GM12864 (cell line): ENCODE results near the gene UBE2J2.

Experiments used
- DNase-seq: peaks from one replicate; pipeline ENCODE4 v3.0.0-alpha.2; 2011; ENCODE audit warnings: low read depth
- H3K4me3 ChIP-seq: 2 replicates; pipeline ENCODE4 v1.5.1; 2011; ENCODE audit warnings: mild to moderate bottlenecking, low read depth, low read length, control low read depth
- CTCF ChIP-seq: IDR thresholded peaks from 2 replicates; pipeline ENCODE4 v1.5.1; 2011; ENCODE audit warnings: low read depth, mild to moderate bottlenecking, moderate library complexity, low read length, control low read depth, inconsistent platforms; ENCODE audit errors: missing control alignments

The UBE2J2 gene

GRCh38 chr1:1309251-1310108 lies 35.8 kb upstream of the UBE2J2 start:
- peak overlapping the region; percentile 89 for H3K4me3 ChIP-seq
- DNase-seq = no peak
- no peak for TF ChIP-seq CTCF

GRCh38 chr1:1308756-1309250 lies 35.1 kb upstream of the UBE2J2 start:
- no peak for DNase-seq
- H3K4me3 ChIP-seq = peak overlapping the region; percentile 89
- TF ChIP-seq CTCF = no peak

- peak within 1 kb of the TSS; percentile 89 for H3K4me3 ChIP-seq
- DNase-seq = peak; percentile 57
- TF ChIP-seq CTCF = no peak
Measured at GRCh38 chr1:1307923-1308755, 34.5 kb upstream of the UBE2J2 start, which contains the start of the genes ACAP3 and PUSL1. ACAP3 (minus strand) TSS chr1:1307930; CDS start chr1:1307815, 115 bp downstream. PUSL1 (plus strand) TSS chr1:1308597; CDS start chr1:1308644, 47 bp downstream.

GRCh38 chr1:1307261-1307922 lies 33.7 kb upstream of the UBE2J2 start:
- peak overlapping the region; percentile 76 for H3K4me3 ChIP-seq
- TF ChIP-seq CTCF = no peak
- DNase-seq = no peak

- no peak for TF ChIP-seq CTCF
- peak overlapping the region; percentile 76 for H3K4me3 ChIP-seq
- DNase-seq = no peak
Measured at GRCh38 chr1:1306661-1307260, 33.1 kb upstream of the UBE2J2 start.

- DNase-seq = no peak
- peak overlapping the region; percentile 76 for H3K4me3 ChIP-seq
Measured at GRCh38 chr1:1306070-1306660, 32.5 kb upstream of the UBE2J2 start.

More at GRCh38 chr1:1306070-1306660, 32.5 kb upstream of the UBE2J2 start:
- TF ChIP-seq CTCF = peak; percentile 45
